Fibroblast of pulmonary artery (primary cell): ENCODE measurements around the gene DGKI.

Experiments
- DNase-seq: peaks from one replicate; pipeline ENCODE4 v3.0.0-alpha.2; 2010; ENCODE audit warnings: low read depth
- H3K4me3 ChIP-seq: replicated peaks from 2 replicates; pipeline ENCODE4 v1.5.1; 2011; ENCODE audit warnings: low read depth, mild to moderate bottlenecking, control low read depth, low read length, moderate library complexity
- TF ChIP-seq, protein P1 (sequence below): IDR thresholded peaks from 2 replicates; pipeline ENCODE4 v1.5.1; 2011; ENCODE audit warnings: mild to moderate bottlenecking, control low read depth, low read length, inconsistent platforms; ENCODE audit errors: missing control alignments

DGKI gene

DNA sequence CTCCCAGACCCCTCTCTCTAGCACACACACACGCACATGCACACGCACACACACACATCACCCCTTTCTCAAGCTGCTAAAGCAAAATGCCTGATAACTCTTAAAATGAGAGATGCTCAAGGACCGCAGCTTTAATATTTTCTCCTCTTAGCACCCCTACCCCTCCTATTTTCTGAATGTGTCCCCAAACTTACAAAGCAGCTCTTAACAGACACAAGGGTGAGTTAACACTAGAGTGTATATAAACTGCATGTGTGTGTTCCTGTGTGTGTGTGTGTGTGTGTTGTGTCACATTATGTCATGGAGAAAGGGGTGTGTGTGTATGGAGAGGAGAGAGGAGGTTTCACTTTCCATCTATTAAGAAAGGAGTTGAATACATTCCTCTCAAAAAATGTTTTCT, 504.5 kb downstream of the DGKI start:
- no peak for DNase-seq
- TF ChIP-seq, protein P1, sequence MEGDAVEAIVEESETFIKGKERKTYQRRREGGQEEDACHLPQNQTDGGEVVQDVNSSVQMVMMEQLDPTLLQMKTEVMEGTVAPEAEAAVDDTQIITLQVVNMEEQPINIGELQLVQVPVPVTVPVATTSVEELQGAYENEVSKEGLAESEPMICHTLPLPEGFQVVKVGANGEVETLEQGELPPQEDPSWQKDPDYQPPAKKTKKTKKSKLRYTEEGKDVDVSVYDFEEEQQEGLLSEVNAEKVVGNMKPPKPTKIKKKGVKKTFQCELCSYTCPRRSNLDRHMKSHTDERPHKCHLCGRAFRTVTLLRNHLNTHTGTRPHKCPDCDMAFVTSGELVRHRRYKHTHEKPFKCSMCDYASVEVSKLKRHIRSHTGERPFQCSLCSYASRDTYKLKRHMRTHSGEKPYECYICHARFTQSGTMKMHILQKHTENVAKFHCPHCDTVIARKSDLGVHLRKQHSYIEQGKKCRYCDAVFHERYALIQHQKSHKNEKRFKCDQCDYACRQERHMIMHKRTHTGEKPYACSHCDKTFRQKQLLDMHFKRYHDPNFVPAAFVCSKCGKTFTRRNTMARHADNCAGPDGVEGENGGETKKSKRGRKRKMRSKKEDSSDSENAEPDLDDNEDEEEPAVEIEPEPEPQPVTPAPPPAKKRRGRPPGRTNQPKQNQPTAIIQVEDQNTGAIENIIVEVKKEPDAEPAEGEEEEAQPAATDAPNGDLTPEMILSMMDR, result no peak
- peak overlapping the region; percentile 23 for H3K4me3 ChIP-seq

DNA sequence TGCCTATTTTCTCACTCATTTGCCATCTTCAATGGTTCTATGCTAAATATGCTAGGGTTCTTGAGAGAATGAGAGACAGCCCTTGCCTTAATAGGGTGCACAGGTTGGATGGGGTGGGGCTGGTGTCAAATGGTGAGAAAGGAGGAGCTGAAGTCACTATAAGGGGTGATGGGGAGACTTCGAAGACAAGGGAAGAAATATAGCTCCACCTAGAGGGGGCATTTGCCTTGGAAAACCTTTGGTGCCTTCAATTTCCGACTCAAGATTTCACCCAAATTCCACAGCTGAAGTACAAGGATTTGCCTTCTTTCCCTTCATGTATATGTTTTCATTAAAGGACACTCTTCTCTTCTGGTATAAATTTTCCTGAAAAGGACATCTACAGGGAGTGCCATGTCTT, 508.9 kb downstream of the DGKI start:
- no peak for DNase-seq
- no peak overlapping the region for H3K4me3 ChIP-seq
- TF ChIP-seq, protein P1, result peak; percentile 10

DNA sequence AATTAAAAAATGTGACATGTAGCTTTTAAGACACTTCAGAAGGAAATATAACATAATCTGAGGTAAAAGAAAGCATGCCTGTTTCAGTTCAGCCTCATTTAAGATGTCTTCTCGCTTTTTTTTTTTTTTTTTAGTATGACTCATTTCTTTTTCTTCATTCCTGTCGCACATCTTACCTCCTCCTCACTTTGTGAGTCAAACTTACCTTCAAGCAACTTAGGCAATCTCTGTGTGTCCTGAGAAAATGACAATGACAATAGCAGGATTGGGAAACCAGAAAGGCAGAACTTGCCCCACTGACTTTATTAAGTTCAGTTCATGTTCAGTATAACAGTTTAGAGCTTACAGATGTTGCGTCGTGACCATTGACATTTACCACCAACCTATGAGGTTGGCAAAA, 511.0 kb downstream of the DGKI start:
- DNase-seq, result no peak
- TF ChIP-seq, protein P1, result no peak
- no peak overlapping the region for H3K4me3 ChIP-seq

DNA sequence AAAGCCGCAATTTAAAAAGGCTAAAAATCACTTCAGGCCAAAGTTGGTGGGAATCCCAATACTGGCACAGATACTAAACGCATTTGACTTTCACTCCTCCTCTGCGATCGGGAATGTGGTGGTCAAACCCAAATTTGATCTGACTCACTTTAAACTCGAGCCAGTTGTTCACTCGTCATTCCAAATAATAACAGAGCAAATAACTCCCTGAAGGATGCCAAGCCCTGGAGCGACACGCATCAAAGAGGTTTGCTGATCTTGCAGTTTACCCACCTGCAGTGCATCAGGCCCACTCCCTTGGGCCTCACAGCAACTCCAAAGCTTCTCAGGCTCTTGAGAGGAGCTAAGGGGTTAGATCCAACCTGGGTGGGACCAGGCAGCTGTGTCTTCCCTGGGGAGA, 515.4 kb downstream of the DGKI start:
- TF ChIP-seq, protein P1, result no peak
- no peak for DNase-seq
- H3K4me3 ChIP-seq, result no peak overlapping the region
